ENCODE results near the gene PNN. TPM values are rescaled to one million over a fixed set of nuclear protein-coding genes. Genes with fewer than 3 reads are reported as not detected.
"Not testable (repeated sequence)": the region's sequence is repeated elsewhere in the genome, so short reads cannot be mapped to it uniquely, and the experiment has no call there.

PNN gene
- total and polyA plus RNA-seq, 3 experiments from 2014 or later: 29.8 to 94.0 (median 92.5) TPM

GRCh38 chr14:39207430-39207829 is 32.4 kb downstream of the PNN start:
- CTCF ChIA-PET, DNase-seq: not testable (repeated sequence)

GRCh38 chr14:39211109-39211741 is 36.2 kb downstream of the PNN start:
- H3K27me3 Mint-ChIP-seq: peaks cover 0 to 2% of the 10 kb centered on the region in 2 donors
- H3K4me3 Mint-ChIP-seq: no peak overlapping the region
- no peaks in the 10 kb centered on the region for H3K9me3 Mint-ChIP-seq
- H3K4me1 ChIP-seq (ENCODE audit: insufficient read depth, low read length): no peaks in the 10 kb centered on the region
- no peak for DNase-seq
- H3K27ac Mint-ChIP-seq: no peak overlapping the region
- H3K9me3 ChIP-seq (ENCODE audit: low read length): no peaks in the 10 kb centered on the region
- H3K4me3 ChIP-seq (ENCODE audit: low read length): no peak overlapping the region
- H3K4me1 Mint-ChIP-seq: peaks cover 8 to 14% (median 13%) of the 10 kb centered on the region in 3 donors
- no peaks in the 10 kb centered on the region for H3K36me3 Mint-ChIP-seq
- ChIA-PET CTCF (no interaction called here), POLR2A (interaction anchor here (0.6 kb wide), 1 partner anchor 112 kb away, joined by 3 read pairs; no protein-coding TSS in a partner anchor)
- H3K27ac ChIP-seq (ENCODE audit: low read depth, low read length): no peak overlapping the region
- no peaks in the 10 kb centered on the region for H3K36me3 ChIP-seq (ENCODE audit: insufficient read depth, low read length)
- no peaks in the 10 kb centered on the region for H3K27me3 ChIP-seq (ENCODE audit: insufficient read depth, low read length, poor library complexity, severe bottlenecking)

More at GRCh38 chr14:39207430-39207829, 32.4 kb downstream of the PNN start:
- H3K27me3 Mint-ChIP-seq; H3K27me3 ChIP-seq (ENCODE audit: insufficient read depth, low read length, poor library complexity, severe bottlenecking); H3K4me1 ChIP-seq (ENCODE audit: insufficient read depth, low read length); H3K9me3 ChIP-seq (ENCODE audit: low read length); POLR2A ChIA-PET; H3K36me3 ChIP-seq (ENCODE audit: insufficient read depth, low read length); H3K36me3 Mint-ChIP-seq; H3K4me3 ChIP-seq (ENCODE audit: low read length); H3K9me3 Mint-ChIP-seq; H3K4me3 Mint-ChIP-seq; H3K27ac ChIP-seq (ENCODE audit: low read depth, low read length): not testable (repeated sequence)
- H3K27ac Mint-ChIP-seq: peak overlapping the region in 6 of 8 donors; percentile 3 to 89 (median 40)
- peaks cover 8 to 14% (median 13%) of the 10 kb centered on the region in 3 donors for H3K4me1 Mint-ChIP-seq

- no peak overlapping the region for H3K4me3 ChIP-seq (ENCODE audit: low read length)
- POLR2A ChIA-PET: interaction anchor here (0.6 kb wide), 1 partner anchor 113 kb away, joined by 3 read pairs; no protein-coding TSS in a partner anchor
- Mint-ChIP-seq H3K9me3 (no peaks in the 10 kb centered on the region), H3K27me3 (peaks cover 0 to 2% of the 10 kb centered on the region in 2 donors), H3K27ac (peak overlapping the region in 1 of 8 donors; percentile 77), H3K36me3 (no peaks in the 10 kb centered on the region), H3K4me1 (peaks cover 9 to 10% (median 10%) of the 10 kb centered on the region in 3 donors), H3K4me3 (no peak overlapping the region)
- DNase-seq: no peak
- CTCF ChIA-PET: interaction anchor here (1.0 kb wide), 1 partner anchor 15 kb away, joined by 3 read pairs; no protein-coding TSS in a partner anchor
- H3K27me3 ChIP-seq (ENCODE audit: insufficient read depth, low read length, poor library complexity, severe bottlenecking): no peaks in the 10 kb centered on the region
- H3K36me3 ChIP-seq (ENCODE audit: insufficient read depth, low read length): no peaks in the 10 kb centered on the region
- H3K9me3 ChIP-seq (ENCODE audit: low read length): no peaks in the 10 kb centered on the region
- H3K4me1 ChIP-seq (ENCODE audit: insufficient read depth, low read length): no peaks in the 10 kb centered on the region
- H3K27ac ChIP-seq (ENCODE audit: low read depth, low read length): no peak overlapping the region
Observed at GRCh38 chr14:39212034-39212433, 37.0 kb downstream of the PNN start.

- CTCF ChIA-PET: interaction anchor here (1.0 kb wide), 1 partner anchor 14 kb away, joined by 3 read pairs; no protein-coding TSS in a partner anchor
- H3K4me3 ChIP-seq (ENCODE audit: low read length): no peak overlapping the region
- no peak overlapping the region for H3K27ac Mint-ChIP-seq
- peaks cover 0 to 2% of the 10 kb centered on the region in 2 donors for H3K27me3 Mint-ChIP-seq
- no peaks in the 10 kb centered on the region for H3K36me3 Mint-ChIP-seq
- H3K9me3 Mint-ChIP-seq: no peaks in the 10 kb centered on the region
- peaks cover 7 to 9% (median 9%) of the 10 kb centered on the region in 3 donors for H3K4me1 Mint-ChIP-seq
- H3K36me3 ChIP-seq (ENCODE audit: insufficient read depth, low read length): no peaks in the 10 kb centered on the region
- no peak overlapping the region for H3K27ac ChIP-seq (ENCODE audit: low read depth, low read length)
- POLR2A ChIA-PET: no interaction called here
- no peak overlapping the region for H3K4me3 Mint-ChIP-seq
- H3K9me3 ChIP-seq (ENCODE audit: low read length): no peaks in the 10 kb centered on the region
- H3K4me1 ChIP-seq (ENCODE audit: insufficient read depth, low read length): no peaks in the 10 kb centered on the region
- DNase-seq: no peak
- no peaks in the 10 kb centered on the region for H3K27me3 ChIP-seq (ENCODE audit: insufficient read depth, low read length, poor library complexity, severe bottlenecking)
Observed at GRCh38 chr14:39212693-39213092, 37.6 kb downstream of the PNN start.

GRCh38 chr14:39217214-39217879 is 42.3 kb downstream of the PNN start:
- ChIA-PET CTCF (interaction anchor here (0.5 kb wide), 1 partner anchor 39 kb away, joined by 3 read pairs; no protein-coding TSS in a partner anchor), POLR2A (no interaction called here)
- no peak overlapping the region for H3K27ac ChIP-seq (ENCODE audit: low read depth, low read length)
- DNase-seq: no peak
- peak overlapping the region in 3 of 8 donors; percentile 1 to 59 (median 28) for H3K27ac Mint-ChIP-seq
- H3K4me1 ChIP-seq (ENCODE audit: insufficient read depth, low read length): no peaks in the 10 kb centered on the region
- H3K36me3 ChIP-seq (ENCODE audit: insufficient read depth, low read length): no peaks in the 10 kb centered on the region
- H3K4me1 Mint-ChIP-seq: peaks cover 3 to 6% (median 5%) of the 10 kb centered on the region in 3 donors
- no peak overlapping the region for H3K4me3 Mint-ChIP-seq
- H3K36me3 Mint-ChIP-seq: no peaks in the 10 kb centered on the region
- H3K27me3 Mint-ChIP-seq: no peaks in the 10 kb centered on the region
- no peaks in the 10 kb centered on the region for H3K9me3 Mint-ChIP-seq
- no peak overlapping the region for H3K4me3 ChIP-seq (ENCODE audit: low read length)
- H3K27me3 ChIP-seq (ENCODE audit: insufficient read depth, low read length, poor library complexity, severe bottlenecking): no peaks in the 10 kb centered on the region
- H3K9me3 ChIP-seq (ENCODE audit: low read length): no peaks in the 10 kb centered on the region

GRCh38 chr14:39218171-39218769 is 43.2 kb downstream of the PNN start:
- no peak for DNase-seq
- POLR2A ChIA-PET: no interaction called here
- H3K36me3 Mint-ChIP-seq: no peaks in the 10 kb centered on the region
- no peaks in the 10 kb centered on the region for H3K9me3 Mint-ChIP-seq
- no peak overlapping the region for H3K4me3 Mint-ChIP-seq
- no peaks in the 10 kb centered on the region for H3K27me3 Mint-ChIP-seq
- CTCF ChIA-PET: no interaction called here
- H3K4me3 ChIP-seq (ENCODE audit: low read length): no peak overlapping the region
- H3K4me1 Mint-ChIP-seq: peaks cover 3 to 6% (median 5%) of the 10 kb centered on the region in 3 donors
- H3K27me3 ChIP-seq (ENCODE audit: insufficient read depth, low read length, poor library complexity, severe bottlenecking): no peaks in the 10 kb centered on the region
- no peaks in the 10 kb centered on the region for H3K9me3 ChIP-seq (ENCODE audit: low read length)
- H3K36me3 ChIP-seq (ENCODE audit: insufficient read depth, low read length): no peaks in the 10 kb centered on the region
- no peak overlapping the region for H3K27ac Mint-ChIP-seq
- no peak overlapping the region for H3K27ac ChIP-seq (ENCODE audit: low read depth, low read length)
- H3K4me1 ChIP-seq (ENCODE audit: insufficient read depth, low read length): no peaks in the 10 kb centered on the region

GRCh38 chr14:39219075-39219499 is 44.0 kb downstream of the PNN start:
- Histone ChIP-seq H3K9me3 (ENCODE audit: low read length) (no peaks in the 10 kb centered on the region), H3K4me3 (ENCODE audit: low read length) (no peak overlapping the region), H3K27ac (ENCODE audit: low read depth, low read length) (no peak overlapping the region), H3K27me3 (ENCODE audit: insufficient read depth, low read length, poor library complexity, severe bottlenecking) (no peaks in the 10 kb centered on the region), H3K4me1 (ENCODE audit: insufficient read depth, low read length) (no peaks in the 10 kb centered on the region), H3K36me3 (ENCODE audit: insufficient read depth, low read length) (no peaks in the 10 kb centered on the region)
- H3K36me3 Mint-ChIP-seq: no peaks in the 10 kb centered on the region
- ChIA-PET POLR2A (no interaction called here), CTCF (no interaction called here)
- no peaks in the 10 kb centered on the region for H3K9me3 Mint-ChIP-seq
- H3K27ac Mint-ChIP-seq: peak overlapping the region in 1 of 8 donors; percentile 43
- H3K4me1 Mint-ChIP-seq: peaks cover 3 to 6% (median 5%) of the 10 kb centered on the region in 3 donors
- H3K4me3 Mint-ChIP-seq: no peak overlapping the region
- no peak for DNase-seq
- H3K27me3 Mint-ChIP-seq: no peaks in the 10 kb centered on the region

GRCh38 chr14:39220473-39220872 is 45.4 kb downstream of the PNN start:
- CTCF ChIA-PET; H3K4me3 ChIP-seq (ENCODE audit: low read length); H3K9me3 ChIP-seq (ENCODE audit: low read length); H3K27ac Mint-ChIP-seq; H3K4me3 Mint-ChIP-seq; H3K27me3 Mint-ChIP-seq; POLR2A ChIA-PET; H3K4me1 ChIP-seq (ENCODE audit: insufficient read depth, low read length); H3K27me3 ChIP-seq (ENCODE audit: insufficient read depth, low read length, poor library complexity, severe bottlenecking); H3K27ac ChIP-seq (ENCODE audit: low read depth, low read length); H3K9me3 Mint-ChIP-seq; H3K4me1 Mint-ChIP-seq; H3K36me3 ChIP-seq (ENCODE audit: insufficient read depth, low read length); H3K36me3 Mint-ChIP-seq; DNase-seq: not testable (repeated sequence)
